Measurements from ENCODE around the gene MTLN.
"Not testable (repeated sequence)": the region's sequence is repeated elsewhere in the genome, so short reads cannot be mapped to it uniquely, and the experiment has no call there.

The MTLN gene, protein sequence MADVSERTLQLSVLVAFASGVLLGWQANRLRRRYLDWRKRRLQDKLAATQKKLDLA
- 1.3 to 22.3 (median 6.3) reads per million in 9 experiments for total RNA-seq

DNA sequence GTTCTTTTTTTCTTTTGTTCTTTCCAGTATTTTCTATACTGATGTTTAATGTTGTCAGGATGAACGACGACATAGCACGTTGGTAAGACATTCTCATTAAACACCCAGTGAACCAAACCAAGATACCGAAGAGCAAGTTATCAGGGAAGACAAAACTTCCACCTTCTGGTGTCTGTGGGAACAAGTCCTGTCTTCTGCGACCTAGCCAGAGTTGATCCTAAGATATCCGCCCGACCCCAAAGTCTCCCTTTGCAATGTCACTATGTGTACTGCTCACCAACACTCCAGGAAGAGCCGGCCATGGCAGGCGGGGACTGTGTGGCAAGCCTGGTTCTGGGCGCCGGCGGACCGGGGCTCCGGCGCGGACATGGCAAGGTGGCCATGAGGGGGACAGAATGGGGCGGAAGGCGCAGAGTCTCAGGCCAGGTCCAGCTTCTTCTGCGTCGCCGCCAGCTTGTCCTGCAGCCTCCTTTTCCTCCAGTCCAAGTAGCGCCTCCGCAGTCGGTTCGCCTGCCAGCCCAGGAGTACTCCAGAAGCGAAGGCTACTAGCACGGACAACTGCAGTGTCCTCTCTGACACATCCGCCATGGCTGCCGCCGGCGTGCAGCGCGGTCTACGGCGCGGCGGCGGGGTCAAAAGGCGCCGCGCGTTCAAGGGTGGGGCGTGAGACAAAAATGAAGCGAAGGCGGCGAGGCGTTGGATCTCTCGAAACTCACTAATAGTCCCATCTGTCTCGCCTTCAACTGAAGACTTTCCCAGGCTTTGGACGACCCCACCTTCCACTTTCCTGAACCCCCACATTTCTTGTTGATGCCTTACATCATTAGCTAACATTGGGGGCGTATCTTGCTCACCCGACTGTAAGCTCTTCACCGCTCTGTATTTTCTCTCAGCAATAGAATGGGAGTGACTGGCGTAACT is at the start of gene MTLN:
Gene MTLN, minus strand, starts transcription at position 610 of the 921 bp plus-strand sequence. Its CDS starts 22 bp downstream, at position 588.
- DNase-seq, result peak; percentile 45 to 64 (median 63)
- H3K27me3 Mint-ChIP-seq, result peaks cover 28 to 30% of the 10 kb centered on the region in 2 donors
- H3K36me3 Mint-ChIP-seq (ENCODE audit: insufficient read depth), result peaks cover 19% of the 10 kb centered on the region
- peaks cover 14 to 20% of the 10 kb centered on the region in 2 donors for H3K4me1 Mint-ChIP-seq (ENCODE audit: low read depth in 2 of 2)
- ATAC-seq (replicated peaks), result peak; percentile 96
- peak within 1 kb of the TSS; percentile 94 to 97 for H3K4me3 Mint-ChIP-seq
- peak within 1 kb of the TSS; percentile 94 to 97 for H3K27ac Mint-ChIP-seq
- H3K9me3 Mint-ChIP-seq, result no peaks in the 10 kb centered on the region

DNA sequence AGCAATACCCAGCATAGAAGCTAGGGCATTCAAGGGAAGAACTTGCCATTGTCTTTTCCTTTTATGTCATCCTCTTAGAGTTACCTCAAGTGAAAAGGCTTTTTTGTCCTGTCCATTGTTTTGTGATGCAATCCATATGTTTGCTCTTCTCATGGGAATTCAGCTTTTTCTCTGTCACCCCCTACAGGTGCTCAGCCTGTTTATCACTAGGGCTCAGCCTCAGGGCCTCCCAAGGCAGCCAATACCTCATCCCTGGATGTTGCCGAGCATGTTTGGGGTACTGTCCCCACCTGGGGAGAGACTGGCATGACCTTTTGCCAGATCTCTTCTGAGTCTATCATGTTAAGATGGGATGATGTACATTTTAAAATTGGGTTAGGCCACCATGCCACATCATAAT is 49.6 kb upstream of the MTLN start:
- H3K27me3 Mint-ChIP-seq; H3K9me3 Mint-ChIP-seq; H3K36me3 Mint-ChIP-seq (ENCODE audit: insufficient read depth); DNase-seq; ATAC-seq (replicated peaks); H3K4me3 Mint-ChIP-seq; H3K27ac Mint-ChIP-seq; H3K4me1 Mint-ChIP-seq (ENCODE audit: low read depth in 2 of 2): not testable (repeated sequence)

DNA sequence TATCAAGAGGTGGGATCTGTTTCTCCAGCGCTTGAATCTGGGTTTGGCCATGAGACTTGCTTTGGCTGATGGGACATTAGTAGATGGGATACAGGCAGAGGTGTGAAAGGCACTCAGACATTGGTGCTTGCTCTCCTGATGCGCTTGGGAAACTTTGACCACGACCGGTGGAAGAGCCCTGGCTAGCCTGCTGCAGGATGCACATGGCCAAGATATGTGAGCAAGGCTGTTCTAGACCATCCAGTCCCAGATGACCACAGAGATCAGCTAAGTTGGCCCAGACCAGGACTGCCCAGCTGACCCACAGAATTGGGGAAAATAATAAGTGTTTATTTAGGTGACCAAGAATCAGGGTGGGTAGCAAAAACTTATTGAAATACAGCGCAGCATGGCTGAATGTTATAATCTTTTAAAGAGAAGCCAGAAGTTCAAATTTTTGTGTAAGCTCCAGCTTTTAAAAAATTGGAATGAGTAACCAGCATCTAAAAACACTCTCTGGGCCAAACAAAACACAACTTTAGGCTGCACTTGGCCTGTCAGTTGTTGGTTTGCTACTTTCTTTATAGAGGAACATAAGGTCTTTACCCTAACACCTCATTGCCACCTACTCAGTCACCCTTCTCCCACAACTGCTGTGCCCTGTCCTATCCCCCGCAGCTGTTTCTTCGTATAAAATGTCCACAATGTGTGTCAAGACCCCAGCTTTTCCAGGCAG is 35.9 kb upstream of the MTLN start:
- not testable (repeated sequence) for H3K27me3 Mint-ChIP-seq; DNase-seq; H3K4me1 Mint-ChIP-seq (ENCODE audit: low read depth in 2 of 2); H3K4me3 Mint-ChIP-seq; H3K36me3 Mint-ChIP-seq (ENCODE audit: insufficient read depth); H3K9me3 Mint-ChIP-seq; ATAC-seq (replicated peaks); H3K27ac Mint-ChIP-seq

DNA sequence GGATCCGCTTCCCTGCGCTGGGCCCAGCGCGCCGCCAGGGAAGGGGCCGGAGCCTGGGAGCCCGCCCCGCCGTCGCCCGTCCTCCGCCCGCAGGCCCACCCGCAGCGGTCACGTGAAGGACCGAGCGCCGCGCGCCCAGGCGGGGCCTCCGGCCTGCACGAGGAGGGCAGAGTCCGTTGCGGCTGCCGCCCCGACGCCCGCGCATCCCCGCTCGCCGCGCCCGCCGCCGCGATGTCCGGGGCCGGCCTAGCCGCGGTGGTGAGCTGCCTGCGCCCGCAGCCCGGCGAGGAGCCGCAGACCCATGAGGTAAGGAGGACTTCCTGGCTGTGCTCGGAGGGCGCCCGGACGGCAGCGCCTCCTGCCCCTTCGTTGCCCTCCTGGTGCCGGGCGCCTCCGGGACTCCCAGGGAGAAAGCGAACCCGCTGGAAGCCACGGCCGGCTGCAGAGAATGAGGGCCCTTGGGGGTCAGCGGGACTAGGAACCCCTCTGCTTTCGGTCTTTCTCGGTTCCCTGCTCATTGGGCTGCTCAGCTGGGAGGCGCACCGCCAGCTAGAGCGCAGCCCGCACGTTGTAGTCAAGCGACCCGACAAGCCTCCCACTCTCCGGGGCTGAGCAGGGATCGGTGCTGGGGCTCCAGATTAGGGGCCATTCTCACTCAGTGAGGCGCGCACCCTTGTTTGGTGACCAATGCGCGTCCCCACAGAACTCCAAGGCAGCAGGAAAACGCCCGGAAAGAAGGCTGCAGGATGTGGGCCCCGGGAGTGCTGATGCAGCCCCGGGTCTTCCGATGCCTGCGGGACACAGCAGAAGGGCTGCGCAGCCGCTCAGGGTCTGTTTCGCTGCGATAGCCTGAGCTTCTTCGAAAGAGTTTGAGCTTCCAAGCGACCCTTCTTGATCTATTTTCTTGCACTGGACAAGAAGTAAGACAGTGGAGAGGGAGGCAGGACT is 33.4 kb upstream of the MTLN start:
- not testable (repeated sequence) for H3K9me3 Mint-ChIP-seq; ATAC-seq (replicated peaks); H3K27me3 Mint-ChIP-seq; H3K36me3 Mint-ChIP-seq (ENCODE audit: insufficient read depth); DNase-seq; H3K4me1 Mint-ChIP-seq (ENCODE audit: low read depth in 2 of 2); H3K27ac Mint-ChIP-seq; H3K4me3 Mint-ChIP-seq

DNA sequence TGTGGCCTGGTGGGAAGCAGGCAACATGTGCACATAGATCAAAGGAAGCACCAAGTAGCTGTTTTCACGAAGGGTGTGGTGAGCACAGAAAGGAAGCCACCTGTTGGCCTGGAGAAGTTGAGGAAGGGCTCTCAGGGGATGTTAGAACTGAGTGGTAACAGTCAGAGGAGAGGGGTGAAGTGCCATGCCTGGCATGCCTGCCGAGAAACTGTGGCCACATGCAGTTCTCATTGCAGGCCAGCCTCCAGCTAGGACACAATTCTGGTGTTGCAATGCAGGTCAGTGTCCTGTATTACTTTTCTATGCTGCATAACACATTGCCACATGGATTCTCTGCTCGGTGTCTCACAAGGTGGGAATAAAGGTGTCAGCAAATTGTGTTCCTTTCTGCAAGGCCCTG is 30.9 kb upstream of the MTLN start:
- not testable (repeated sequence) for H3K9me3 Mint-ChIP-seq; ATAC-seq (replicated peaks); H3K36me3 Mint-ChIP-seq (ENCODE audit: insufficient read depth); H3K27me3 Mint-ChIP-seq; H3K4me1 Mint-ChIP-seq (ENCODE audit: low read depth in 2 of 2); DNase-seq; H3K4me3 Mint-ChIP-seq; H3K27ac Mint-ChIP-seq

DNA sequence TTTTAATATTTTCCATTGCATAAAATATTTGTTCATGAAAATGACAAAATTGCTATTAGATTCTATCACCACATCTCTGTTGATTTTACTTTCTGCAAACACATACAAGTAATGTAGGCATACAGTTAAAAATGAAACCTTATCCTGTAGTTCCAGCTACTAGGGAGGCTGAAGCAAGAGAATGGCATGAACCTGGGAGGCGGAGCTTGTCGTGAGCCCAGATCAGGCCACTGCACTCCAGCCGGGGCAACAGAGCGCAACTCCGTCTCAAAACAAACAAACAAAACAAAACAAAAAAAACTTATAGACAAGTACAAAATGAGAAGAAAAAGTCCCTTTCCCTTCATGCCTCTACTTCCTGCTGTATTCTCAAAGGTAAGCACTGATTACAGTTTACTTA is 22.2 kb upstream of the MTLN start:
- ATAC-seq (replicated peaks); H3K27me3 Mint-ChIP-seq; DNase-seq; H3K9me3 Mint-ChIP-seq; H3K27ac Mint-ChIP-seq; H3K36me3 Mint-ChIP-seq (ENCODE audit: insufficient read depth); H3K4me3 Mint-ChIP-seq; H3K4me1 Mint-ChIP-seq (ENCODE audit: low read depth in 2 of 2): not testable (repeated sequence)

DNA sequence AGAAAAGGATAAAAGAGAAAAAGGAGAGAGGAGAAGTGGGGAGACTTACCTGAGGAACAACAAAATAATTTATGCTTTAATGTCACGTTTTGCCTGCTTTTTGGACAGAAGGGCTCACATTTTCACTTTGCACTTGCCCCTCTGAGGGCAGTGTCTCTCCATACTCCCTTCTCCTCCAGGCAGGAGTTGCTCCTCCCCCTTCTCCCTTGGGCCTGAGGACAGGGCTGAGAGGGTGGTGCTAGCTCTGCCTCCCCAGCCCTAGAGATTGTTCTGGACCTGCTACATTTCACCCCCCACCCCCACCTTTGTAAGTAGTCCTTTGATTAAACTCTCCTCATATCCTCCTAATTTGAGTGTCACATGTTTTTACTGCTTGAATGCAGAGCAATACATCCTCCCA is 17.5 kb upstream of the MTLN start:
- not testable (repeated sequence) for DNase-seq; H3K4me1 Mint-ChIP-seq (ENCODE audit: low read depth in 2 of 2); H3K36me3 Mint-ChIP-seq (ENCODE audit: insufficient read depth); ATAC-seq (replicated peaks); H3K9me3 Mint-ChIP-seq; H3K27ac Mint-ChIP-seq; H3K4me3 Mint-ChIP-seq
- peaks cover 21 to 25% of the 10 kb centered on the region in 2 donors for H3K27me3 Mint-ChIP-seq

DNA sequence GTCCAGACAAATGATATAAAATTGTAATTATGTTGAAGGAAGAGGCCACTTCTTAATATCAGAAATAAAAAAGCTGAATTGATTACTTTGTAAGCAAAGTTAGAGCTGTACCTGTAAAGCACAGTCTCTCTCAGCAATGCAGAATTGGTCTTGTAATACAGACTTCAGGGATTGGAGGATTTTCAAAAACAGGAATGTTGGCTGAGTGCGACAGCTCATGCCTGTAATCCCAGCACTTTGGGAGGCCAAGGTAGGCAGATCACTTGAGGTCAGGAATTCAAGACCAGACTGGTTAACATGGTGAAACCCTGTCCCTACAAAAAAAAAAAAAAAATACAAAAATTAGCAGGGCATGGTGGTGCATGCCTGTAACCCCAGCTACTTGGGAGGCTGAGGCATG is 10.3 kb upstream of the MTLN start:
- not testable (repeated sequence) for H3K27ac Mint-ChIP-seq; H3K4me1 Mint-ChIP-seq (ENCODE audit: low read depth in 2 of 2); DNase-seq; ATAC-seq (replicated peaks); H3K9me3 Mint-ChIP-seq; H3K36me3 Mint-ChIP-seq (ENCODE audit: insufficient read depth); H3K4me3 Mint-ChIP-seq
- peaks cover 58 to 65% of the 10 kb centered on the region in 2 donors for H3K27me3 Mint-ChIP-seq

DNA sequence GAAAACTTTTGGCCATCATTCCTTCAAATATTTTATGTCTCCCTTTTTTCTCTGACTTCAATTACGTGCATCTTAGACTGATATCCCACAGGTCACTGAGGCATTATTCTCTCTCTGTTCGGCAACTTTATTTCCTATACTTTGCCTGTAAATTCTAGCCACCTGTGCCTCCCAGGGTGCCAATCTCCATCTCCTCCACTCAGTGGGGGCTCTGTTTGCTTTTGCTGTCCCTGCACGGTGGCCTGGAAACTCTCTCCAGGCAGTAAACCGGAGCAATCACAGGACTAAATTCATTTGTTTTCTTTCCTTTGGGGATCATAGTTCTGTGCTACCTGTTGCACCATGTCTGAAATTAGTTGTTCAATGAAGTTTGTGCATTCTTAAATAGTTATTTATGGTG is 9.6 kb upstream of the MTLN start:
- H3K4me3 Mint-ChIP-seq, result no peak overlapping the region
- no peak overlapping the region for H3K27ac Mint-ChIP-seq
- H3K9me3 Mint-ChIP-seq, result no peaks in the 10 kb centered on the region
- H3K27me3 Mint-ChIP-seq, result peaks cover 58 to 62% of the 10 kb centered on the region in 2 donors
- ATAC-seq (replicated peaks) (no peak), DNase-seq (no peak)
- no peaks in the 10 kb centered on the region for H3K36me3 Mint-ChIP-seq (ENCODE audit: insufficient read depth)
- H3K4me1 Mint-ChIP-seq (ENCODE audit: low read depth in 2 of 2), result no peaks in the 10 kb centered on the region

DNA sequence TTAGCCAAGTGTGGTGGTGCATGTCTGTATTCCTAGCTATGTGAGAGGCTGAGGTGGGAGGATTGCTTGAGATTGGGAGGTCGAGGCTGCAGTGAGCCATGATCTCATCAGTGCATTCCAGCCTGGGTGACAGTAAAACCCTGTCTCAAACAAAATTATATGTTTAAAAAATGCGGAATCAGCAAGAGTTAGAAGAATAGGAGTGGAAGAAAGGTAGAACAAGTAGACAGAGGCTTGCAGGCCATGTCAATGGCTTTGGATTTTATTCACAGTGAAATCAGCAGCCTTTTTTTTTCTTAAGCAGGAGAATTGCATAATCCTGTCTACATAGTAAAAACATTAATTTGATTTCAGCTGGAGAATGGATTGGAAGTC is 7.8 kb upstream of the MTLN start:
- DNase-seq, result no peak
- no peaks in the 10 kb centered on the region for H3K9me3 Mint-ChIP-seq
- no peaks in the 10 kb centered on the region for H3K36me3 Mint-ChIP-seq (ENCODE audit: insufficient read depth)
- H3K27me3 Mint-ChIP-seq, result peaks cover 64 to 70% of the 10 kb centered on the region in 2 donors
- H3K4me3 Mint-ChIP-seq, result no peak overlapping the region
- H3K27ac Mint-ChIP-seq, result no peak overlapping the region
- H3K4me1 Mint-ChIP-seq (ENCODE audit: low read depth in 2 of 2), result no peaks in the 10 kb centered on the region
- ATAC-seq (replicated peaks), result no peak

DNA sequence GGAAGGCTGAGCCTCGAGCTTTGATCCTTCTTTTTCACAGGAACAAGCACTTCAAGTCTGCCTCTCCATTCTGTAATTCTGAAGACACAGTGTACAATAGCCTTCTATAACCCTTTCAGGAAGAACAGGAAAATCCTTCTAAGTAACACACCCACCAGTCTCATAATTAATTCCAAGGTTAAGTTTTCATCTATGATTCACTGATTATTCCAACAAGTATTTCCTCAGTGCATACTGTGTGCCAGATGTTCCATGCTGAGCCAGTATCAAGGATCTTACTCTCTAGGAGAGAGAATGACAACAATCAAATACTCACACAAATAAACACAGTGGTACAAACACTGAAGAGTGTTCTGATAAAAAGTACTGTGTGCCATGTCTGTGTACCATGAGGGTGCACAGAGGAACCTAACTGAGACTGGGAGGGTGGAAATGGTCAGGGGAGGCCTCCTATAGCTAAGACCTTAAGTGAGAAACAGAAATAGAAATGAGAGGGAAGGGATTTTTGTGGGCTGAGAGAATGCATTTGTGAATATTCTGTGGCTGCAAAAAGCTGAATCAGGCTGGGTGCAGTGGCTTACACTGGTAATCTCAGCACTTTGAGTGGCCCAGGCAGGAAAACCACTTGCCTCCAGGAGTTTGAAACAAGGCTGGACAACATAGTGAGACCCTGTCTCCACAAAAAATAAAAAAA is 7.3 kb upstream of the MTLN start:
- no peak for DNase-seq
- Mint-ChIP-seq H3K4me1 (ENCODE audit: low read depth in 2 of 2) (no peaks in the 10 kb centered on the region), H3K27ac (no peak overlapping the region), H3K36me3 (ENCODE audit: insufficient read depth) (no peaks in the 10 kb centered on the region), H3K27me3 (peaks cover 69 to 74% of the 10 kb centered on the region in 2 donors), H3K4me3 (no peak overlapping the region), H3K9me3 (no peaks in the 10 kb centered on the region)
- ATAC-seq (replicated peaks), result no peak

DNA sequence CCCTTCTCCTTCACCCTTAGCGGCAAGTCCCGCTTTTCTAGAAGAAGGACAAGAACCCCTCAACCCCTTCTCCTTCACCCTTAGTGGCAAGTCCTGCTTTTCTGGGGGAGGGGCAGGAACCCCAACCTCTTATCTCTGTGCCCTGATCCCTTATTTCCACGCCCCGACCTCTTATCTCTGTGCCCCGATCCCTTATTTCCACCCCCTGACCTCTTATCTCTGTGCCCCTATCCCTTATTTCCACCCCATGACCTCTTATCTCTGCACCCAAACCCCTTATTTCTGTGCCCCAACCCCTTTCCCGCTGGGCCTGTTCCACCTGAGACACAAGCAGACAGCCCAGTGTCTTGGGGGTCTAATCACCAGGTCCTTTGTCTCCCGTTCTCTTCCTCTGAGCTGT is 6.5 kb upstream of the MTLN start:
- DNase-seq; H3K36me3 Mint-ChIP-seq (ENCODE audit: insufficient read depth); H3K4me3 Mint-ChIP-seq; H3K4me1 Mint-ChIP-seq (ENCODE audit: low read depth in 2 of 2); H3K9me3 Mint-ChIP-seq; H3K27ac Mint-ChIP-seq; ATAC-seq (replicated peaks): not testable (repeated sequence)
- H3K27me3 Mint-ChIP-seq, result peaks cover 72 to 74% of the 10 kb centered on the region in 2 donors
